ENCODE measurements around the gene RGS6.
"Not testable (repeated sequence)": the region's sequence is repeated elsewhere in the genome, so short reads cannot be mapped to it uniquely, and the experiment has no call there.

Gene RGS6

GRCh38 chr14:71932229-71932981 lies at the start of gene RGS6:
TSS of gene RGS6 (plus strand) at chr14:71932429.
- DNase-seq = peak; percentile 82

DNA sequence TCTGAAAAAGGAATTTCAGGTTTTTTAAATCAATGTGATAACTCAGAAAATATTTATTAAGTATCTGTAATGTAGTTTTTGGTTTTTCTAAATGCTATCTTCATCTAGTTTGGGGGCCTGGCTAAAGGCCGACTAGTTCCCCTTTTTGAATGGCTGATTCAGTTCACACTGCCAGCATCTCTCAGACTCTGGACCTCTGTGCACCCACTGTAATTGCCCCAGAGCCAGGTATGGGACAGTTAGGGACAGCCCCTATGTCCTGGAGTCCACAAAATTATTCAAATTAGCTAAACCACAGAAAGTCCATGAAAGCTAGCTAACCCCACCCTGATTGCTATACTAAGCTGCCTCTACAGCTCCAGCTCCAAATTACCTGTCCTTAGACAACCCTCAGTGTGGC lies 49.1 kb upstream of the RGS6 start:
- no peak for DNase-seq

GRCh38 chr14:71885301-71885700 lies 46.9 kb upstream of the RGS6 start:
- DNase-seq = no peak

DNA sequence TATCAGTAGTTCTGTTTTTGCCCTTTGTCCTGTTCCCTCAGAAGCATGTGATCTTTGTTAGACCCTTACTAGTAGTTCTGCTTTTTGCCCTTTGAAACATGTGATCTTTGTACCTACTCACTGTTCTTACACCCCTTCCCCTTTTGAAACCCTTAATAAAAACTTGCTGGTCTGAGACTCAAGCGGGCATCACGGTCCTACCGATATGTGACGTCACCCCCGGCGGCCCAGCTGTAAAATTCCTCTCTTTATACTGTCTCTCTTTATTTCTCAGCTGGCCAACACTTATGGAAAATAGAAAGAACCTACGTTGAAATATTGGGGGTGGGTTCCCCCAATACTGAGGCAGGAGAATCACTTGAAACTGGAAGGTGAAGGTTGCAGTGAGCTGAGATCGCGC lies 44.4 kb upstream of the RGS6 start:
- not testable (repeated sequence) for DNase-seq

- no peak for DNase-seq
Observed at GRCh38 chr14:71890541-71890940, 41.7 kb upstream of the RGS6 start.

GRCh38 chr14:71891185-71891584 lies 41.0 kb upstream of the RGS6 start:
- DNase-seq = no peak

GRCh38 chr14:71891970-71892369 lies 40.3 kb upstream of the RGS6 start:
- peak; percentile 71 for DNase-seq

DNA sequence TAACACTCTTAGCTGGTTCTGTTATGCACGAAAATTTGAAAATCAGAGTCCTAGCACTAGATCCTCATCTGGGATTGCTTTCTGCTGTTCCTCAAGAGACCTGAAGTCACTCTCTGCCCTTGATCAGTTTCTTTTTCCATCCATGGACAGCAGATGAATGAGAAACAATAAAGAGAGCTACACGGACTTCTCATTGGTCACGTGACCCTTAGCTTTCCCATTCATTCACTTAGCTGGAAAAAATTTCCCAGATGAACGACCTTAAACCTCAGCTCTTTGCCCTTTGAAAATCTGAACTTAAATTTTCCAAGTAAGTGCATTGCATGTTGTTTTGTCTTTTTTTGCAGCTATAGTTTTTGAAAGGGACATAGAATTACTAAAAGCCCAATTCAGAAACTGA lies 27.2 kb upstream of the RGS6 start:
- no peak for DNase-seq

DNA sequence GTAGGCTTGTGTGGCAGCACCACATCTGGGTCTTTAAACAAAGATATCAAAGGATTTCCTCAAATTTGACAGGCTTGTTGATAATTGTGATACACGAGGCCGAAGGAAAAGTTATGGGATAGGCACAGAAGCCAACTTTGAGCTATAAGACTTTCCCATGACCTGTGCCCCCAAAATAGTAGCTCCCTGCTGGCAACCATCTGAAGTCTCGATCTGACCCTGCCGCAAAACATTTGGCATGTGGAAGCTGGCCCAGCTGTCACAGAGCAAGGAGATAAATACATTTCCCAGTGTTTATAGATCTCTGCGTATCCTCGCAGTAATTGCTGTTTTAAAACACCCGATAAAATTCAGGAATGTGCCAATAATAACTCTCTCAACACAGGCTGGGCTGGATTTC lies 26.4 kb upstream of the RGS6 start:
- DNase-seq = no peak

DNA sequence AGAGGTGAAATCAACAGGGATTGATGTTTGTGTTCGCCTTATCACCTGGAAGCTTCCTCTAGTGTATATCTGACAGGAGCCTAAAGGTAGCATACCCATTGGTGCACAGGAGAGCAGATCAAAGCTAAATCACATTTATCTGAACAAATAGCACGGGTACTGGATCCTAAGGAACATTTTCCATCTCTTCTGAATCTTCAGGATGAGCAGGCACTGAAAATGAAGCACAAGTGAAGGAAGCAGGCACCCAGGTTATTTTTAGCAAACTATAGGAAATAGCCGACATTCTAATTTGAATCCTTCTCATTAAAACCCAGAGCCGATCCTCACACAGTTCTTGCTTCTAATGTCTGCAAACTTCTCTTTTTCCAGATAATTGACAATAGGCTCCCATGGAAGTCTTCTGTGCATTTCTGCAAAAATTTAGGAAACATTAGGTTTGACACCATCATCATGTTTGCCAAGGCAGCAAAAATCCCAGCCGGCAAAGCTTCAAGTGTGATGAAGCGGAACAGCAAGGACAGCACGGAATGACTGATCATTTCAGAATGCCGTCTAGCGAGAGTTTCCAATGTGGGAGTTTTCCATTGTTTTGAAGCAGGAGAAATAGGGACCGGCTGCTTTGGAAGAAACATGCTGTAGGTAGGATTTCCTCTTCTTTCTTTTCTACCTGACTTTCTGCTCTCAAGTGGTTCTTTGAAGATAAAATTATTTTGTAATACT lies 24.3 kb upstream of the RGS6 start:
- DNase-seq = peak; percentile 56

- DNase-seq = no peak
Observed at GRCh38 chr14:71911669-71912068, 20.6 kb upstream of the RGS6 start.

GRCh38 chr14:71913342-71913741 lies 18.9 kb upstream of the RGS6 start:
- DNase-seq = no peak

- DNase-seq = peak; percentile 54
Observed at GRCh38 chr14:71918955-71919354, 13.3 kb upstream of the RGS6 start.

DNA sequence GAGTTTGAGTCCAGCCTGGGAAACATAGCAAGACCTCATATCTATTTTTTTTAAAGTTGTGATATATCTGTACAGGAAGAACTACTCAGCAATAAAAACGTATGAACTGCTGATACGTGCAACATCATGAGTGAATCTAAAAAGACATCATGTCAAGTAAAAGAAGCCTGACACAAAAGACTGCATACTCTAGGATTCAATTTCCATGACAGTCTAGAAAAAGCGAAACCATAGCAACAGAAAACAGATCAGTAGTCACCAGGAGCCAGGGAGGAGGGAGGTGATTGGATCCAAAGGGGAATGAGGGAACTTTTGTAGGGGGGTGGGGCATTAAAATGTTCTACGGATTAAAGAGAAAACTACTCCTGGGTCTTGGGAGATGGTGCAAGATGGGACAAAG lies 8.7 kb upstream of the RGS6 start:
- DNase-seq = no peak

GRCh38 chr14:71931492-71932228 lies 569 bp upstream of the RGS6 start:
- no peak for DNase-seq

GRCh38 chr14:71933001-71933587 lies 865 bp downstream of the RGS6 start:
- DNase-seq = peak; percentile 60

DNA sequence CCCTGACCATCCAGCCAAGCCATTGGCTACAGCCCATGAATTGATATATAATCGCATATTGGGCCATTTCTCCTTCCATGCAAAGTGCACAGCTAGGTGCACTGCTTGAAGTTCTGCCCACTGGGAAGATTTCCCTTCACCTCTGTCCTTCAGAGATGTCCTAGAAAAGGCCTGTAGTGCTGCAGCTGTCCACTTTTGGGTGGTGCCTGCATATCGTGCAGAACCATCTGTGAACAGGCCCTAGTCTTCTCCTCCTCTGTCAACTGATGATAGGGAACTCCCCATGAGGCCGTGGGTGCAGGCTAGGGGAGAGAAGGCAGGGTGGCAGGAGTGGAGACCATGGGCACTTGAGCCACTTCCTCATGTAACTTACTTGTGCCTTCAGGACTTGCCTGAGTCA lies 6.0 kb downstream of the RGS6 start:
- not testable (repeated sequence) for DNase-seq

DNA sequence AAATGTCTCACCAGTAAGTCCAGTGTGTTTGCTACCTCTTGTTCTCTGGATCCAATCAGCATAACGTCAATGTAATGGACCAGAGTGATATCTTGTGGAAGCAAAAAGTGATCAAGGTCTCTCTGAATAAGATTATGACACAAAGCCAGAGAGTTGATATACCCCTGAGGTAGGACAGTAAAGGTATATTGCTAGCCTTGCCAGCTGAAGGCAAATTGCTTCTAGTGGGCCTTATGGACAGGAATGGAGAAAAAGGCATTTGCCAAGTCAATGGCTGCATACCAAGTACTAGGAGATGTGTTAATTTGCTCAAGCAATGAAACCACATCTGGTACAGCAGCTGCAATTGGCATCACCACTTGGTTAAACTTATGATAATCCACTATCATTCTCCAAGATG lies 7.1 kb downstream of the RGS6 start:
- DNase-seq = not testable (repeated sequence)

- not testable (repeated sequence) for DNase-seq
Observed at GRCh38 chr14:71940500-71940899, 8.3 kb downstream of the RGS6 start.

- DNase-seq = not testable (repeated sequence)
Observed at GRCh38 chr14:71941616-71942015, 9.4 kb downstream of the RGS6 start.

DNA sequence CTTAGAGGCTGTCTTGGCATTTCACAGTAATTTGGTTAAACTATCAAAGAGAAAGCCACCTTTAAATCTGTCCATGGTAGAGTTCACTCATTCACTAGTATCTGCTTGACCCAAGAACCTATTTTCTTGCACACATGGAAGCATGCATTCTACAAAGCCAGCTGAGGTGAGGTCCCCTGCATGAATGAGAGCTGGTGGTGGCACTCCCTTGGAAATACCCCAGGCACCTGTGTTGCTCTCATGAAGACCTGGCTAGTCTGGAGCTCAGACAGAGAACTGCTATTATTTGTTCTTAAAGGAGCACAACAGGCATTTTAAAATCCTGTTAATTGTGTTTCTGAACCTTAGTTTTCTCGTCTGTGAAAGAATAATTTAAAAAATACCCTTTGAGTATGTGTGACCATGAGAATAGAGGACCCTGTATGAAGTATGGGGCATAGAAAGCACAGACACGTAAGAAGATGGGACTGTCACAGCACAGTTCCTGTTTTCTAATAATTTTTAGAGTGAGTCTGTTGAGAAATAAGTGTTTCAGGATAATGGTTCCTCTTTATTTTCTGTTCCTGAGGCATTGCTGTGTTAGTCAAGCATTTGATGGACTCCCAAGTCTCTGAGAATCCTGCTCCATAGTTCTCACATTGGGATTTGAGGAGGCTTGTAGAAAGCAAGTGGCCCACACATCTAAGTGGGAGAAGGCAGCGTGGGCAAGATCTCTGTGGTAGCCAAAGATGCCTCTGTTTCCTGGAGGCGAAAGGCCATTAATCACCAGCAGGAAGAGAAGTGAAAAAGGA lies 10.9 kb downstream of the RGS6 start:
- DNase-seq = no peak

GRCh38 chr14:71943695-71944018 lies 11.4 kb downstream of the RGS6 start:
- no peak for DNase-seq

Measured in islet precursor cell (in vitro differentiated cells).